Measurements from ENCODE around the gene STX4.
A peak's percentile ranks its signal among the peaks of the same experiment; 100 is the strongest.

Gene STX4

DNA sequence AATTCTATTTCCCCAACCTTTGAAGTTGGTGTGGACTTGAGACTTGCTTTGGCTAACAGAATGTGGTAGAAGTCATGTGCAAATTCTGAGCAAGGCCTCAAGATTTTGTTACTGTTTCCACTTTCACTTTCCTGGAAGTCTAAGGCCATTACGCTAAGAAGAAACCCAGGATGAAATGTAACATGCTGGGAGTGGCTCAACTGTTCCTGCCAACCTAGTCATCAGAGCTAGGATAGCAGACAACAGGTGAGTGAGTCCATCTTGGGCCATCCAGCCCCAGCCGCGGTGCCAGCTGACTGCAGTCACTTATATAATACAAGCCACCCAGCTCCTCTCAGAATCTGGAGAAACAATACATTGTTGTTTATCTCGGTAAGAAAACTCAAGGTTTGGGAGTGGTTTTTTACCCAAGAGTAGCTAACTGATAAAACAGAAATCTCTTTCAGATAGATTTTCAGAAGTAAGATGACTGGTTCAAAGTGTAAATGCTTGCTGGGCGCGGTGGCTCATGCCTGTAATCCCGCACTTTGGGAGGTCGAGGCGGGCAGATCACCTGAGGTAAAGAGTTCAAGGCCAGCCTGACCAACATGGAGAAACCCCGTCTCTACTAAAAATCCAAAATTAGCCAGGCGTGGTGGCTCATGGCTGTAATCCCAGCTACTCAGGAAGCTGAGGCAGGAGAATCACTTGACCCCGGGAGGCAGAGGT, 10.7 kb upstream of the STX4 start:
- no peak for DNase-seq

- DNase-seq = no peak
Measured at GRCh38 chr16:31023252-31023602, 10.1 kb upstream of the STX4 start.

GRCh38 chr16:31023627-31024226, 9.6 kb upstream of the STX4 start:
- DNase-seq = no peak

DNA sequence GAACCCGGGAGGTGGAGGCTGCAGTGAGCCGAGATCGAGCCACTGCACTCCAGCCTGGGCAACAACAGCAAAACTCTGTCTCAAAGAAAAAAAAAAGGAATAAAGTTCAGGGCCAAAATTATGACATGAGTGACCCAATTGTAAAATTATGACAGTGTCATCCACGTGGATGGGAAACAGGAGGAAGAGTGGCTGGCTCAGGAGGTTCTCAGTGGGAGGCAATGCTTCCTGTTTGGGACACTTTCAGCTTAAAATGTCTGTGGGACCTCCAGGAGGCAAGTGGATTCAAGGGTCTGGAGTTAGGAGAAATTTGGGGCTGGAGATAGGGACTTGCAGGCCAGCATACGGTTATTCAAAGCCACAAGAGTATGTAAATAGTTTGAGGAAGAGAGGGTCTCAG, 8.0 kb upstream of the STX4 start:
- DNase-seq = no peak

DNA sequence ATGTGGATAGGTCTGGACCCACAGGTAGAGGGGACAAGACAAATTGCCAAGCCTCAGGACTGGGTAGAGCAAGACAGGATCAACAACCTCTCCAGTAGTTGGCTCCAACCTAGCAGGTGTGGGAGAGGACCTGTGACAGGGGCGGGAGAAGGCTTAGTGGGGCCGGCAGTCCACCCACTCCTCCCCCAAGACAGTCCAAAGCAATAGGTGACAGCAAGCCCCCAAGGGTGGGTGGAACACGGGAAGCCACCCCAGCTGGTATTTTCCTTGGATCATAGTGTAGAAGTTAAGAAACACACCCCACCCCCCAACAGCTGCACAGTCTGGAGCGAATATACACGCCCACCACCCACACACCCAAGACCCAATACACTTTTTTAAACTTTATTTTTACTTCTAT, 4.1 kb upstream of the STX4 start:
- no peak for DNase-seq

GRCh38 chr16:31031276-31031675, 2.1 kb upstream of the STX4 start:
- DNase-seq = no peak

- peak; percentile 91 to 92 for DNase-seq
Measured at GRCh38 chr16:31033709-31034492, 543 bp downstream of the STX4 start.

- no peak for DNase-seq
Measured at GRCh38 chr16:31036691-31037090, 3.3 kb downstream of the STX4 start.

GRCh38 chr16:31038993-31039392, 5.6 kb downstream of the STX4 start:
- DNase-seq = no peak

DNA sequence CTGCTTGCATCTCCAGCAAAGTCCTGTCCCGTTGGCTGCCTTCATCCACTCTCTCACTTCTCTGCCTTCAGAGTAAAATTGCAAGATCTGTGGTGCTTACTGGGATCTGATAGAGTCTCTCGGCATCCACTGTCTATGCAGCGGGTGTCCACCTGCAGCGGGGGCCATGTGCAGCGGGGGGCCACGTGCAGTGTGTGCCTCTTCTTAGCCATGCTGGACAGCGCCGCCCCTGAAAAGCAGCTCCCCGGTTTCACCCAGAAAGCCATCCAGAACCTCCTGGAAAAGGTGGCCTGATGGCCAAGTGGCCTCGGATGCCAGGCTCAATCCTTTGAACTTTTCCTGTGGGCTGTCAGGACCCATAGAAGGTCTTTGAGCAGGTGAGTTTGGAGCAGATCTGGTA, 9.5 kb downstream of the STX4 start:
- no peak for DNase-seq

- no peak for DNase-seq
Measured at GRCh38 chr16:31043352-31043751, 10.0 kb downstream of the STX4 start.

- no peak for DNase-seq
Measured at GRCh38 chr16:31043898-31044481, 10.6 kb downstream of the STX4 start.

GRCh38 chr16:31050280-31051030, 17.1 kb downstream of the STX4 start:
- no peak for DNase-seq

DNA sequence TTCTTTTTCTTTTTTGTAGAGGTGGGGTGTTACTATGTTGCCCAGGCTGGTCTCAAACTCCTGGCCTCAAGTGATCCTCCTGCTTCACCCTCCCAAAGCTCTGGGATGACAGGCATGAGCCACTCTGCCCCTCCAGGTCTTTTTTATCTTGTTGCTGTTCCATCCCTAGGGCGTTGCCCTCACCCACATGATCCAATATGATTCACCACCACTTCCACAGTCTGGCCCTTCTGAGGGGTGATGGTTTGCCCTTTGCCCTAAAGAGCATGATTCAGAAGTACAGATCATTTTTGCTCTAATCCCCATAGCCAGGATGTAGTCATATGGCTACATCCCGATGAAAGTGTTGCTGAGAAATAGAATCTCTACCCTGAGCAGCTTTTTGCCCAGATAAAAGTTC, 18.8 kb downstream of the STX4 start:
- DNase-seq = peak in 1 of 2 experiments; percentile 37

- DNase-seq = no peak
Measured at GRCh38 chr16:31055613-31056012, 22.3 kb downstream of the STX4 start.

GRCh38 chr16:31061126-31061812, 27.9 kb downstream of the STX4 start:
- no peak for DNase-seq

DNA sequence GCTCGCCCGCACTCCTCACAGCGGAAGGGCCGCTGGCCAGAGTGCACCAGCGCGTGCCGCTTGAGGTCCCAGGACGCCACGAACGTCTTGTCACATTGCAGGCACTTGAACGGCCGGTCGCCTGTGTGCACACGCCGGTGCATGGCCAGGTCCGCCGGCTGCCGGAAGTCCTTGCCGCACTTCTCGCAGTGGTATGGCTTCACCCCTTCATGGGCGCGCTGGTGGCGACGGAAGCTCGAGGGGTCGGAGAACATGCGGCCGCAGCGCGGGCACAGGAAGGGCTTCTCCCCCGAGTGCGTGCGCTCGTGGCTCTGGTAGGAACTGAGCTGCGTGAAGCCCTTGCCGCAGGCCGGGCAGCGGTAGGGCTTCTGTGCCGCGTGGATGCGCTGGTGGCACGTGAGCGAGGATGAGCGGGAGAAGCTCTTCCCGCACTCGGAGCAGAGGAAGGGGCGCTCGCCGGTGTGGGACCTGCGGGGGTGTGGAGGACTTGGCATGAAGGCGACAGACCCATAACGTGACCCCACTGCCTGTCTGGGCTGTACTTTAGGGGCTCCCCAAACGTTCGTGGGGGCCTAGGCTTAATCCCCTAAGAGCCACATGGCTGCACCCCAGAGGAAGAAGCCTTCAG, 28.6 kb downstream of the STX4 start:
- no peak for DNase-seq

- DNase-seq = no peak
Measured at GRCh38 chr16:31063495-31063842, 30.1 kb downstream of the STX4 start.

DNA sequence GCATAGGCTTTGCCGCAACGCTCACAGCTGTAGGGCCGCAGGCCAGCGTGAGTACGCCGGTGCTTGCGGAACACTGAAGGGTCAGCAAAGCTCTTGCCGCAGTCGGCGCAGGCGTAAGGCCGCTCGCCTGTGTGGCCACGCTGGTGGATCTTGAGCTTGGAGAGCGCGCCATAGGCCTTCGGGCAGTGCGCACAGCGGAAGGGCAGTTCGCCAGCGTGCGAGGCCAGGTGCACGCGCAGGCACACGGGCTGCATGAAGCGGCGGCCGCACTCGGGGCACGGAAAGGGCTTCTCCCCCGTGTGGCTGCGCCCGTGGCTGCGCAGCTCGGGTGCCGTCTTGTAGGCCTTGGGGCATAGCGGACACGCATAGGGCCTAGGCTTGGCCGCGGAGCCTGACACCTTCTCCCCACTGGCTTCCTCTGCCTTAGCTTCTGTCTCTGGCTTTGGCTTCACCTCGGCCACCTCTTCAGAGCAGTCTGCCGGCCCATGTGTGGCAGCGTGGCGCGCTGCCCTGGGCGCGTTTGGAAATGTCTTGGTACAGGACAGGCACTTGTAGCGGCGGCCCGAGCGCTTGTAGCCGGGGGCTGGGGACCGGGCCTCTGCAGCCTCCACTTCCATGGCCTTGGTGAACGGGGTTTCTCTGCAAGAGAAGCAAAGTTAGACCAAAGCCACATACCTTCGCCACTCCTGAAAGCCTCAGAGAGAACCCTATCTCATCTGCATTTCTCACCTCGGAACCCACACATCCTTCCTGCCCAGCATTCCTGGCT, 30.7 kb downstream of the STX4 start:
- DNase-seq = no peak

DNA sequence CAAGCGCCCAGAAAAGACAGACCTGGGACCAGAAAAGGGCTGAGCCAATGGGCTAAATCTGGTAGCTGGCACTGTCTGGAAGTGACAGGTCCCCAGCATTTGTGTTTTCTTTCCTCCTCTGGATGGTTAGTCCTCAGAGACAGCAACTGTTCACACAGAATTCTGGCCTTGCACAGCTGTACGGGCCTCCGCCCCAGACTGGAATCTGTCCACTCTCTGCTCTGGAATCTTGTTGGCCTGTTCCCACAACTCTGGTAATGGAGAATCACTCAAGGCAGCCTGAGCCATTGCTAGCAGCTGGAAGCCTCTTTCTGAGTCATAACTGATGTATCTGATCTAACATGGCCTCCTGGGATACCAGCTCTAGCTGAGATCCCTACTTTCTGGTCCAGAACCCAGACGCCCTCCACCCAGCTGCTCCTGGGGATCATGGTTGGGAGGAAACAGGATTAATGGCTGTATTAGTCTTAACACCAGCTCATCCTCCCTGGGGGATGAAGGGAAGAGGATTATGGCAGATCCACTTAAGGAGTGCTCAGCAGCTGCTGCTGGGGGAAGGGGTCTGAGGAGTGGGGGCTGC, 31.6 kb downstream of the STX4 start:
- DNase-seq = peak in 1 of 2 experiments; percentile 20

DNA sequence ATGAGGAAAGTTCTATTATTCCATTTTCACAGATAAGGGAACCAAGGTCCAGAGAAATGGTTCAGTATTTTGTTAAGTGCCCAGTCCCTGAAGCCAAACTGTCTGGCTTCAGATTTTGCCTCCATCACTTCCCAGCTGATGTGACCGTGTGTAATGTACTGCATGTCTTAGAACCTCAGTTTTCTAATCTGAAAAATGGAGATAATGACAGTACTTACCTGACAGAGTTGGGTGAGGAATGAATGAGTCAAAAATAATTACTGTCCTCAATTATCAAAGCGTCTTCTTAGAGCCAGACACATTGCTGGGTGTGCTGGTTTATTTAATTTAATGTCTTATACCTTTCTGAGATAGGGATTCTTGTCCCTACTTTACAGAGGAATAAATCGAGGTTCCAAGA, 34.0 kb downstream of the STX4 start:
- DNase-seq = no peak
